ENCODE results near the gene ANKAR.

DNA sequence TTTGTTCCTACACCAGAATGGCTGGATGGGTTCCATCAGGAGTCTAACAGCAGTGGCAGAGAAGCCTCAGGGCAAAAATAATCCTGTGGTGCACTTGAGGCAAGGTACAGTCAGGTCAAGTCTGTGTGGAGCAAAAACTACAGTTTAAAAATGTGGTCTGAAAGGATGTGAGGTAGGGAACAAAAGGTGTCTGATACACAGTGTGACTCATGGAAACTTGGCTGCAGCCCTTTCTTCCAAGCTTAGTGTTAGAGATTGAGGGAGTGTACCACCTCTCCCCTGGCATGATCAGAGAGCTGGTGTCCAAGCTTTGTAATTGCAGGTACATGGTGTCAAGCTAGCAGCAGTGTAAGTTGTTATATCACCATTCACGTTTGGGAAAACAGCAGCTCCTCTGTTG is 8.9 kb downstream of the ANKAR start:
- TF ChIP-seq, protein P1, sequence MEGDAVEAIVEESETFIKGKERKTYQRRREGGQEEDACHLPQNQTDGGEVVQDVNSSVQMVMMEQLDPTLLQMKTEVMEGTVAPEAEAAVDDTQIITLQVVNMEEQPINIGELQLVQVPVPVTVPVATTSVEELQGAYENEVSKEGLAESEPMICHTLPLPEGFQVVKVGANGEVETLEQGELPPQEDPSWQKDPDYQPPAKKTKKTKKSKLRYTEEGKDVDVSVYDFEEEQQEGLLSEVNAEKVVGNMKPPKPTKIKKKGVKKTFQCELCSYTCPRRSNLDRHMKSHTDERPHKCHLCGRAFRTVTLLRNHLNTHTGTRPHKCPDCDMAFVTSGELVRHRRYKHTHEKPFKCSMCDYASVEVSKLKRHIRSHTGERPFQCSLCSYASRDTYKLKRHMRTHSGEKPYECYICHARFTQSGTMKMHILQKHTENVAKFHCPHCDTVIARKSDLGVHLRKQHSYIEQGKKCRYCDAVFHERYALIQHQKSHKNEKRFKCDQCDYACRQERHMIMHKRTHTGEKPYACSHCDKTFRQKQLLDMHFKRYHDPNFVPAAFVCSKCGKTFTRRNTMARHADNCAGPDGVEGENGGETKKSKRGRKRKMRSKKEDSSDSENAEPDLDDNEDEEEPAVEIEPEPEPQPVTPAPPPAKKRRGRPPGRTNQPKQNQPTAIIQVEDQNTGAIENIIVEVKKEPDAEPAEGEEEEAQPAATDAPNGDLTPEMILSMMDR (IDR thresholded peaks at IDR 0.05): no peak
- no peak for TF ChIP-seq POLR2A (IDR thresholded peaks at IDR 0.05)
